H1 (cell line): ENCODE results near the gene UBE2E2. TPM values are rescaled to one million over a fixed set of nuclear protein-coding genes. Genes with fewer than 3 reads are reported as not detected.

Experiments
- CTCF ChIA-PET: fragments of 300-600 bp; sonication (Branson Sonifier 250); formaldehyde crosslinking; loops from one replicate; lab custom pipeline; 2021; ENCODE audit not compliant: partially characterized antibody; lab: Charles Lee
- POLR2A ChIA-PET: fragments of 300-600 bp; sonication (Branson Sonifier 250); formaldehyde crosslinking; loops from one replicate; lab custom pipeline; 2021; ENCODE audit warnings: inconsistent platforms; ENCODE audit not compliant: partially characterized antibody; lab: Charles Lee
- DNase-seq, 2 experiments: peaks; one replicate each; pipeline versions ENCODE4 v3.0.0 to v3.0.0-alpha.2; 2010 to 2022; ENCODE audit warnings: low spot score in 2 of 2, low read depth in 1 of 2, mixed read lengths in 1 of 2
- FAIRE-seq: peaks from 2 replicates; lab custom pipeline; 2011; peaks lifted over from hg19 to GRCh38; lab: Jason Lieb, UNC
- H2AFZ ChIP-seq: 2 replicates; pipeline ENCODE4 v1.8.1; 2012; ENCODE audit warnings: low read length, inconsistent platforms
- H2AK5ac ChIP-seq: 2 replicates; pipeline ENCODE4 v1.6.1; 2013; ENCODE audit warnings: low read depth, low read length
- H2BK120ac ChIP-seq: replicated peaks from 2 replicates; pipeline ENCODE3; 2013; ENCODE audit warnings: low read depth, low read length, inconsistent platforms
- H2BK12ac ChIP-seq: 2 replicates; pipeline ENCODE4 v1.6.1; 2013; ENCODE audit warnings: low read depth, low read length
- H2BK15ac ChIP-seq: 2 replicates; pipeline ENCODE4 v1.6.1; 2013; ENCODE audit warnings: low read length
- H2BK20ac ChIP-seq: 2 replicates; pipeline ENCODE4 v1.6.1; 2013; ENCODE audit warnings: low read length
- H2BK5ac ChIP-seq: 2 replicates; pipeline ENCODE4 v1.6.1; 2013; ENCODE audit warnings: low read depth, low read length
- H3K14ac ChIP-seq: 2 replicates; pipeline ENCODE4 v1.6.1; 2013; ENCODE audit warnings: inconsistent platforms; ENCODE audit not compliant: insufficient read length
- H3K18ac ChIP-seq: 2 replicates; pipeline ENCODE4 v1.6.1; 2013; ENCODE audit warnings: low read length; ENCODE audit errors: extremely low read depth
- H3K23ac ChIP-seq: 2 replicates; pipeline ENCODE4 v1.6.1; 2013; ENCODE audit warnings: inconsistent platforms; ENCODE audit not compliant: insufficient read length
- H3K23me2 ChIP-seq: 2 replicates; pipeline ENCODE4 v1.6.1; 2013; ENCODE audit warnings: low read depth, low read length
- H3K27ac ChIP-seq: 2 replicates; pipeline ENCODE4 v1.6.1; 2011; ENCODE audit warnings: low read depth, low read length, inconsistent platforms
- H3K27me3 ChIP-seq, 4 experiments: replicated peaks in 1 of 4; 1 replicate in 1 of 4; 2 replicates in 3 of 4; pipeline versions ENCODE4 v1.6.1 to v1.8.1; 2011 to 2013; ENCODE audit warnings: low read length in 3 of 4, mild to moderate bottlenecking in 3 of 4, inconsistent platforms in 2 of 4, mixed read lengths in 2 of 4, moderate library complexity in 1 of 4; ENCODE audit not compliant: control insufficient read depth in 3 of 4, insufficient read depth in 3 of 4; ENCODE audit errors: extremely low read depth in 1 of 4
- H3K36me3 ChIP-seq, 4 experiments: 2 replicates each; pipeline versions ENCODE4 v1.6.1 to v1.8.1; 2011 to 2013; ENCODE audit warnings: mild to moderate bottlenecking in 4 of 4, low read length in 3 of 4, moderate library complexity in 2 of 4, control low read depth in 1 of 4, inconsistent platforms in 1 of 4; ENCODE audit not compliant: insufficient read depth in 4 of 4, control insufficient read depth in 2 of 4
- H3K4ac ChIP-seq: replicated peaks from 2 replicates; pipeline ENCODE3; 2013; ENCODE audit warnings: low read length, low read depth, mixed read lengths, inconsistent platforms; ENCODE audit not compliant: insufficient read length
- H3K4me1 ChIP-seq, 4 experiments: replicated peaks in 1 of 4; 1 replicate in 1 of 4; 2 replicates in 3 of 4; pipeline versions ENCODE4 v1.6.1 to v1.8.1; 2011 to 2013; ENCODE audit warnings: low read length in 3 of 4, inconsistent platforms in 2 of 4, mixed read lengths in 1 of 4; ENCODE audit not compliant: insufficient read depth in 4 of 4, control insufficient read depth in 3 of 4
- H3K4me2 ChIP-seq, 2 experiments: 2 replicates each; pipeline versions ENCODE4 v1.6.1 to v1.8.1; 2011 to 2013; ENCODE audit warnings: low read depth in 2 of 2, low read length in 2 of 2, control low read depth in 1 of 2, inconsistent platforms in 1 of 2, mild to moderate bottlenecking in 1 of 2; ENCODE audit not compliant: insufficient read depth in 1 of 2
- H3K4me3 ChIP-seq, 4 experiments: fragments of 200-600, 300-600 bp in 1 of 4; sonication (generic), shearing (Covaris generic), sonication (Bioruptor Twin) in 1 of 4; 2 replicates each; pipeline versions ENCODE4 v1.5.1 to v1.8.1; 2011 to 2016; ENCODE audit warnings: low read length in 4 of 4, low read depth in 3 of 4, control low read depth in 2 of 4, inconsistent platforms in 2 of 4, mild to moderate bottlenecking in 2 of 4, mixed read lengths in 1 of 4, moderate library complexity in 1 of 4; ENCODE audit not compliant: insufficient read depth in 2 of 4; ENCODE audit errors: extremely low read depth in 1 of 4
- H3K56ac ChIP-seq: replicated peaks from 2 replicates; pipeline ENCODE3; 2013; ENCODE audit warnings: low read depth, mild to moderate bottlenecking, mixed read lengths, low read length, inconsistent platforms; ENCODE audit not compliant: insufficient read length
- H3K79me1 ChIP-seq: 2 replicates; pipeline ENCODE4 v1.6.1; 2013; ENCODE audit warnings: low read depth, low read length, control low read depth
- H3K79me2 ChIP-seq, 2 experiments: 2 replicates each; pipeline versions ENCODE4 v1.6.1 to v1.8.1; 2012 to 2013; ENCODE audit warnings: low read length in 2 of 2, mild to moderate bottlenecking in 2 of 2, inconsistent platforms in 1 of 2; ENCODE audit not compliant: insufficient read depth in 2 of 2, control insufficient read depth in 1 of 2
- H3K9ac ChIP-seq, 4 experiments: replicated peaks in 1 of 4; 1 replicate in 1 of 4; 2 replicates in 3 of 4; pipeline versions ENCODE4 v1.6.1 to v1.8.1; 2011 to 2013; ENCODE audit warnings: low read depth in 3 of 4, low read length in 3 of 4, control low read depth in 2 of 4, mild to moderate bottlenecking in 2 of 4, moderate library complexity in 2 of 4, inconsistent platforms in 1 of 4; ENCODE audit errors: extremely low read depth in 1 of 4
- H3K9me3 ChIP-seq, 2 experiments: 2 replicates each; pipeline versions ENCODE4 v1.6.1 to v1.8.1; 2012 to 2013; ENCODE audit warnings: mild to moderate bottlenecking in 2 of 2, moderate library complexity in 2 of 2, control low read depth in 1 of 2, inconsistent platforms in 1 of 2, low read depth in 1 of 2, low read length in 1 of 2, mixed read lengths in 1 of 2; ENCODE audit not compliant: insufficient read depth in 2 of 2
- H4K20me1 ChIP-seq, 2 experiments: replicated peaks in 1 of 2; 2 replicates each; pipeline versions ENCODE3 to v1.8.1; 2011 to 2013; ENCODE audit warnings: inconsistent platforms in 2 of 2, low read length in 2 of 2, mild to moderate bottlenecking in 1 of 2; ENCODE audit not compliant: insufficient read depth in 2 of 2, control insufficient read depth in 1 of 2
- H4K5ac ChIP-seq: 2 replicates; pipeline ENCODE4 v1.6.1; 2013; ENCODE audit warnings: low read length, low read depth, mixed read lengths, inconsistent platforms; ENCODE audit not compliant: insufficient read length
- H4K8ac ChIP-seq: 2 replicates; pipeline ENCODE4 v1.8.0; 2013; ENCODE audit warnings: mild to moderate bottlenecking, moderate library complexity, low read length, inconsistent platforms; ENCODE audit not compliant: insufficient read depth; ENCODE audit errors: extremely low read depth
- H4K91ac ChIP-seq: replicated peaks from 2 replicates; pipeline ENCODE3; 2013; ENCODE audit warnings: low read length, mixed read lengths, inconsistent platforms; ENCODE audit not compliant: insufficient read length
- CHD2 ChIP-seq: IDR thresholded peaks from 2 replicates; pipeline ENCODE4 v1.6.1; 2012; ENCODE audit warnings: low read length, improper control_type of control experiment
- CTBP2 ChIP-seq: IDR thresholded peaks from 2 replicates; pipeline ENCODE4 v1.7.0; 2011; ENCODE audit warnings: borderline replicate concordance, mild to moderate bottlenecking, moderate library complexity, mixed read lengths, low read length; ENCODE audit not compliant: insufficient read depth, insufficient read length
- KDM4A ChIP-seq: IDR thresholded peaks from one replicate; pipeline ENCODE4 v1.7.1; 2012; ENCODE audit warnings: low read depth, mild to moderate bottlenecking, moderate library complexity, low read length, inconsistent platforms; ENCODE audit not compliant: severe bottlenecking
- RXRA ChIP-seq: IDR thresholded peaks from 2 replicates; pipeline ENCODE4 v1.6.1; 2011; ENCODE audit warnings: low read depth, mild to moderate bottlenecking, low read length, moderate library complexity; ENCODE audit not compliant: insufficient read depth
- TCF12 ChIP-seq: IDR thresholded peaks from 2 replicates; pipeline ENCODE4 v1.6.1; 2011; ENCODE audit warnings: low read depth, mild to moderate bottlenecking, low read length
- WGBS, 2 experiments: shearing (Covaris generic) in 1 of 2; methylation state at CpG; one replicate each; pipeline versions ENCODE4 v1.1.6 to v1.1.7; 2013 to 2015; ENCODE audit warnings: low lambda C conversion rate in 2 of 2, mixed read lengths in 2 of 2, inconsistent platforms in 1 of 2, low coverage in 1 of 2, missing lambda C conversion rate in 1 of 2; ENCODE audit not compliant: insufficient replicate concordance in 2 of 2, insufficient coverage in 1 of 2, insufficient read length in 1 of 2; ENCODE audit errors: extremely low coverage in 1 of 2, missing lambda C conversion rate in 1 of 2; 5-methylcytosine and 5-hydroxymethylcytosine counted together
- polyA plus RNA-seq, 7 experiments: library from polyadenylated mRNA; depleted of rRNA in 3 of 7; stranded (reverse) in 5 of 7; unstranded in 2 of 7; fragments of >200 nt in 5 of 7; fragments of 200-250 nt in 2 of 7; gene quantifications; 1 replicate in 5 of 7; 2 replicates in 1 of 7; 4 replicates in 1 of 7; pipeline versions ENCODE4 v1.2.1 to v1.2.3, GENCODE V29; 2011 to 2013; ENCODE audit warnings: missing spikeins in 2 of 7, mixed read lengths in 2 of 7
- total RNA-seq: library from RNA; stranded (reverse); fragmentation: NEBNext Ultra II Directional; extraction: Animal tissue kit (Norgen Biotek cat#: 25700); gene quantifications from 2 replicates; pipeline ENCODE4 v1.2.1, GENCODE V29; 2021

The UBE2E2 gene
- total and polyA plus RNA-seq, 2 of the 8 experiments (the other 6 are each of a cell fraction or from before 2014, with no cell fraction given), result 57.6 to 70.6 TPM

DNA sequence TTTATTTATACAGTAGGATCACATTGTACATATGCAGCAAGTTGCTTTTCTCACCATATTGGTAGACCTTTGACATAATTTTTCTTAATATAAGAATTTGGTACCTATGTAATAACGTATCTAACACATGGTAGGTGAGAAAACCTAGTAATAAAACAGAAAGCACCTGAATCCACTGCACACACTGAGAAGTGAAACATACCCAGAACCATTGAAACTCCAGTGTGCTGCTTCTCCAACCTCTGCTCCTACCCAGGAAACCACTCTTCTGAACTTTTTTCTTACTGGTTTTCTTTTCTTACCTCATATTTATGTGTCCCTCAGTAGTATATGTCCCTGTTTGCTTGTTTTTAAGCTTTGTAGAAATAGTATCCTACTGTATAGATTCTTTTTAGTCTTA lies 293.0 kb downstream of the UBE2E2 start:
- Histone ChIP-seq H4K5ac (no peak overlapping the region), H4K91ac (no peak overlapping the region), H2BK12ac (no peak overlapping the region), H3K4me1 (no peaks in the 10 kb centered on the region), H3K27ac (no peak overlapping the region), H3K36me3 (no peaks in the 10 kb centered on the region), H2AFZ (no peak overlapping the region), H2BK120ac (no peak overlapping the region), H3K14ac (no peak overlapping the region), H3K9ac (no peak overlapping the region), H3K23ac (no peak overlapping the region), H3K79me2 (no peaks in the 10 kb centered on the region), H2BK5ac (no peak overlapping the region), H2AK5ac (no peak overlapping the region), H4K20me1 (no peaks in the 10 kb centered on the region), H3K23me2 (no peaks in the 10 kb centered on the region), H2BK20ac (no peak overlapping the region), H3K4me3 (no peak overlapping the region), H3K4ac (no peak overlapping the region), H4K8ac (no peak overlapping the region), H3K79me1 (no peaks in the 10 kb centered on the region), H3K18ac (no peak overlapping the region), H3K27me3 (no peaks in the 10 kb centered on the region), H3K56ac (no peak overlapping the region), H2BK15ac (no peak overlapping the region), H3K9me3 (no peaks in the 10 kb centered on the region), H3K4me2 (no peak overlapping the region)
- POLR2A ChIA-PET, result no interaction called here
- CTCF ChIA-PET, result interaction anchor here (0.8 kb wide), 1 partner anchor 10 kb away, joined by 3 read pairs; no protein-coding TSS in a partner anchor
- 100% methylated on average over 1 of the region's 1 CpG; no CpG with 5 or more reads in 1 of the 2 experiments for WGBS, 2 experiments
- DNase-seq, result no peak
- no peak for FAIRE-seq
- TF ChIP-seq CTBP2 (no peak), CHD2 (no peak), KDM4A (no peak), RXRA (no peak), TCF12 (no peak)
